ENCODE results near the gene ZNF638.

DNA sequence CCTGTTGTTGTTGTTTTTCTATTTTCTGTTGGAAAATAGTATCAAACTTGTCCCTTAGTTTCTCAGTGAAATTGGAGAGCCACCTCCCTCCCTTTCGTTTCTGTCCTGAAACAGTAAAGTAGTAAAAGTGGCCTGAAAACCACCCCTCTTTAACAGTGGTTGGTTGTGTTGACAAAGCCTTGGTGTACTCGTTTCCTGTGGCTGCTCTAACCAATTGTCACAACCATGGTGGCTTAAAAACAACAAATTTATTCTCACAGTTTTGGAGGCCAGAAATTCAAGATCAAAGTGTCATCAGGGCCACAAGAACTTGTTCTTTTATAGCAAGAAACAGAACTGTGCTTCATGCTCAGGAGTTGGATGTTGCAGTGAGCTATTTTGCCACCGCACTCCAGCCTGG, 117.8 kb downstream of the ZNF638 start:
- TF ChIP-seq, protein P1, sequence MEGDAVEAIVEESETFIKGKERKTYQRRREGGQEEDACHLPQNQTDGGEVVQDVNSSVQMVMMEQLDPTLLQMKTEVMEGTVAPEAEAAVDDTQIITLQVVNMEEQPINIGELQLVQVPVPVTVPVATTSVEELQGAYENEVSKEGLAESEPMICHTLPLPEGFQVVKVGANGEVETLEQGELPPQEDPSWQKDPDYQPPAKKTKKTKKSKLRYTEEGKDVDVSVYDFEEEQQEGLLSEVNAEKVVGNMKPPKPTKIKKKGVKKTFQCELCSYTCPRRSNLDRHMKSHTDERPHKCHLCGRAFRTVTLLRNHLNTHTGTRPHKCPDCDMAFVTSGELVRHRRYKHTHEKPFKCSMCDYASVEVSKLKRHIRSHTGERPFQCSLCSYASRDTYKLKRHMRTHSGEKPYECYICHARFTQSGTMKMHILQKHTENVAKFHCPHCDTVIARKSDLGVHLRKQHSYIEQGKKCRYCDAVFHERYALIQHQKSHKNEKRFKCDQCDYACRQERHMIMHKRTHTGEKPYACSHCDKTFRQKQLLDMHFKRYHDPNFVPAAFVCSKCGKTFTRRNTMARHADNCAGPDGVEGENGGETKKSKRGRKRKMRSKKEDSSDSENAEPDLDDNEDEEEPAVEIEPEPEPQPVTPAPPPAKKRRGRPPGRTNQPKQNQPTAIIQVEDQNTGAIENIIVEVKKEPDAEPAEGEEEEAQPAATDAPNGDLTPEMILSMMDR (IDR thresholded peaks at IDR 0.05 in 2 of 3, conservative IDR thresholded peaks at IDR 0.05 in 1 of 3; ENCODE audit: borderline replicate concordance in 1 of 3, insufficient read depth in 1 of 3, low read depth in 2 of 3, low read length in 2 of 3): no peak
- no peak for TF ChIP-seq JUND (IDR thresholded peaks at IDR 0.05)
- no peak for TF ChIP-seq POLR2A (IDR thresholded peaks at IDR 0.05; ENCODE audit: borderline replicate concordance, extremely low read depth, insufficient read depth, insufficient read length)
- TF ChIP-seq, protein P2, sequence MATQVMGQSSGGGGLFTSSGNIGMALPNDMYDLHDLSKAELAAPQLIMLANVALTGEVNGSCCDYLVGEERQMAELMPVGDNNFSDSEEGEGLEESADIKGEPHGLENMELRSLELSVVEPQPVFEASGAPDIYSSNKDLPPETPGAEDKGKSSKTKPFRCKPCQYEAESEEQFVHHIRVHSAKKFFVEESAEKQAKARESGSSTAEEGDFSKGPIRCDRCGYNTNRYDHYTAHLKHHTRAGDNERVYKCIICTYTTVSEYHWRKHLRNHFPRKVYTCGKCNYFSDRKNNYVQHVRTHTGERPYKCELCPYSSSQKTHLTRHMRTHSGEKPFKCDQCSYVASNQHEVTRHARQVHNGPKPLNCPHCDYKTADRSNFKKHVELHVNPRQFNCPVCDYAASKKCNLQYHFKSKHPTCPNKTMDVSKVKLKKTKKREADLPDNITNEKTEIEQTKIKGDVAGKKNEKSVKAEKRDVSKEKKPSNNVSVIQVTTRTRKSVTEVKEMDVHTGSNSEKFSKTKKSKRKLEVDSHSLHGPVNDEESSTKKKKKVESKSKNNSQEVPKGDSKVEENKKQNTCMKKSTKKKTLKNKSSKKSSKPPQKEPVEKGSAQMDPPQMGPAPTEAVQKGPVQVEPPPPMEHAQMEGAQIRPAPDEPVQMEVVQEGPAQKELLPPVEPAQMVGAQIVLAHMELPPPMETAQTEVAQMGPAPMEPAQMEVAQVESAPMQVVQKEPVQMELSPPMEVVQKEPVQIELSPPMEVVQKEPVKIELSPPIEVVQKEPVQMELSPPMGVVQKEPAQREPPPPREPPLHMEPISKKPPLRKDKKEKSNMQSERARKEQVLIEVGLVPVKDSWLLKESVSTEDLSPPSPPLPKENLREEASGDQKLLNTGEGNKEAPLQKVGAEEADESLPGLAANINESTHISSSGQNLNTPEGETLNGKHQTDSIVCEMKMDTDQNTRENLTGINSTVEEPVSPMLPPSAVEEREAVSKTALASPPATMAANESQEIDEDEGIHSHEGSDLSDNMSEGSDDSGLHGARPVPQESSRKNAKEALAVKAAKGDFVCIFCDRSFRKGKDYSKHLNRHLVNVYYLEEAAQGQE (IDR thresholded peaks at IDR 0.05; ENCODE audit: low read depth): no peak
- no peak for TF ChIP-seq EZH2phosphoT487 (IDR thresholded peaks at IDR 0.05; ENCODE audit: borderline replicate concordance)
- TF ChIP-seq ZNF274 (IDR thresholded peaks at IDR 0.05; ENCODE audit: low read depth, low read length): no peak
- TF ChIP-seq POLR2AphosphoS5 (IDR thresholded peaks at IDR 0.05; ENCODE audit: low read depth, low read length): no peak
- TF ChIP-seq SIN3A (IDR thresholded peaks at IDR 0.05; ENCODE audit: low read depth): no peak
- no peak for TF ChIP-seq SP1 (IDR thresholded peaks at IDR 0.05; ENCODE audit: low read depth)
- TF ChIP-seq EZH2 (IDR thresholded peaks at IDR 0.05): no peak
- TF ChIP-seq, protein P3, sequence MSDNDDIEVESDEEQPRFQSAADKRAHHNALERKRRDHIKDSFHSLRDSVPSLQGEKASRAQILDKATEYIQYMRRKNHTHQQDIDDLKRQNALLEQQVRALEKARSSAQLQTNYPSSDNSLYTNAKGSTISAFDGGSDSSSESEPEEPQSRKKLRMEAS (IDR thresholded peaks at IDR 0.05): no peak
- no peak for TF ChIP-seq SRF (IDR thresholded peaks at IDR 0.05; ENCODE audit: low read depth)
- TF ChIP-seq RAD21 (IDR thresholded peaks at IDR 0.05; ENCODE audit: low read depth): no peak
